HTR-8/SVneo (cell line): ENCODE results near the gene PTGES3L.
"Not testable (repeated sequence)": the region's sequence is repeated elsewhere in the genome, so short reads cannot be mapped to it uniquely, and the experiment has no call there.

Experiments used
- DNase-seq: peaks from one replicate; pipeline ENCODE4 v3.0.0; 2011; ENCODE audit warnings: low spot score, mixed read lengths; ENCODE audit not compliant: insufficient read length
- FAIRE-seq: peaks from 2 replicates; lab custom pipeline; 2011; peaks lifted over from hg19 to GRCh38; lab: Jason Lieb, UNC

The PTGES3L gene

DNA sequence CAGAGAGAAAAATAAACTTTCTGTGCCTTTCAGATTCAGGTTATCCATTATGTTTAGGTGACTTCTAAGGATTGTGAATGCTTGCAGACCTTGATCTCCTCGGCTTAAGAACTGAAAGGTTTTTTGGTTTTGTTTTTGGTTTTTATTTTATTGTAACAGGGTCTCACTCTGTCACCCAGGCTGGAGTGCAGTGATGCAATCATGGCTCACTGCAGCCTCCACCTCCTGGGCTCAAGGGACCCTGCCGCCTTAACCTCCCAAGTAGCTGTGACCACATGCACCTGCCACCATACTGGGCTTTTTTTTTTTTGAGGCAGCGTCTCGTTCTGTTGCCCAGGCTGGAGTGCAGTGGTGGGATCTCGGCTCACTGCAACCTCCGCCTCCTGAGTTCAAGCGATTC is 56.4 kb downstream of the PTGES3L start:
- DNase-seq, FAIRE-seq: not testable (repeated sequence)

DNA sequence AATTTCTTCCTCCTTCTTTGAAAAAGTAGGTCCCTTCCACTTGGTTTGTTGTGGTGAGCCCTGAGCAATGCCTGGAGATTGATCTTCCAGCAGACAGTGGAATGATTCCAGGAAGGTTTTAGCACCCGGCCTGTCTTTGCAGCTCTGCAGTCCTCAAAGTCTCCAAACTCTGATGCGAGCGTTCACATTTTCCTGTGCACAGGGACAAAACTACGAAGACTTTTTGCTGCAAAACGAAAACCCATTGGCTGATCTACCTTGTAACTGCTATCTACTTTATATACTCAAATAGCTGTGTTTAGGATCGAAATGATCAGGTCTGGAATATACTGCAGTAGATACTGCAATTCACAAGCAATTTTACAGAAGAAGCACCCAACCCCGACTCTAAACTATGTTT is 57.6 kb downstream of the PTGES3L start:
- no peak for DNase-seq

DNA sequence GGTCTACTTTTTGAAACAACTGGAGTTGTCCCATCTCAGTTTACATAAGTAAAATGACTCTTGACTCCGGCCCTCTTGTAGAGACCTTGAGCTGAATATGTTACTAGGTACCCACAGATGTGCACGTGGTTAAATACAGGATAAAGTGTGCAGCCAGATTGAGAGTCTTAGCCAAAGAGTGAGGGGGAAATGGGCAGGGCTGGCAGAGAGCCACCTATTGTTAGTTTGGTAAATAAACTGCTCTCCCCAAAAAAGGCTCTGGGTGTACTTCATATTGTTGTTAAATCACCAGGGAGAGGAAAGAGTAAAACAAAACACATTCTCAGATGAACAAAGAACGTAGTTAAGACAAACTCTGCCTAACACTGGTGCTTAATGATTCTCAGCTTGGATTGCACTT is 59.0 kb downstream of the PTGES3L start:
- DNase-seq (no peak), FAIRE-seq (no peak)

More for the DNA sequence above, 57.6 kb downstream of the PTGES3L start:
- FAIRE-seq = no peak

DNA sequence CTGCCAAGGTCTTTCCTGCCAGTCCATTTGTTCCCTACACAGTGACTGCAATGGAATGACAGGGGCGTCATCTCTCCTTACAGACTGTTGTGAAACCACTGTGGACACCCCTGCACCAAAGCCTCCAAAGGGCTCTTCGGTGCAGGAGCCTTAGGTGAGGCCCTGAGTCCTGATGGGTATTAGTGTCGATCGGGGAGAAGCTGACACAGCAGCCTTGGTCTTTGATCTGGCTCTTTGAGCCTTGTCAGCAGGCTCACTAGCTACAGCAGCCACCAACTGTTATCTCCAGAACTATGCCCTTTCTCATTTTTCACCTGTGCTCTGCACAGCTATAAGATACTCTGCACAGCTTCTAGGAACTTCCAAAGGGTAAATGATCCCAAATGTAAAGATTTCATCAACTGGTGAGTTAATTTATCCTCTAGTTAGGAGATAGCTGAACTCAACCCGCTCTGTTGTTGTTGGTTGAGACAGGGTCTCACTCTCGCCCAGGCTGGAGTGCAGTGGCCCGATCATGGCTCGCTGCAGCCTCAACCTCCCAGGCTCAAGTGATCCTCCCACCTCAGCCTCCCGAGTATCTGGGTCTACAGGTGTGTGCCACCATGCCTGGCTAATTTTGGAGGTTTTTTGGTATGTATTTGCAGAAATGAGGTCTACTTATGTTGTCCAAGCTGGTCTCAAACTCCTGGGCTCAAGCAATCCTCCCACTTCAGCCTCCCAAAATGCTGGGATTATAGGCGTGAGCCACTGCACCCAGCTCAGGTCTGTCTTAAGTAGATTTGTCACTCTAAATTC is 59.6 kb downstream of the PTGES3L start:
- FAIRE-seq (no peak), DNase-seq (no peak)

DNA sequence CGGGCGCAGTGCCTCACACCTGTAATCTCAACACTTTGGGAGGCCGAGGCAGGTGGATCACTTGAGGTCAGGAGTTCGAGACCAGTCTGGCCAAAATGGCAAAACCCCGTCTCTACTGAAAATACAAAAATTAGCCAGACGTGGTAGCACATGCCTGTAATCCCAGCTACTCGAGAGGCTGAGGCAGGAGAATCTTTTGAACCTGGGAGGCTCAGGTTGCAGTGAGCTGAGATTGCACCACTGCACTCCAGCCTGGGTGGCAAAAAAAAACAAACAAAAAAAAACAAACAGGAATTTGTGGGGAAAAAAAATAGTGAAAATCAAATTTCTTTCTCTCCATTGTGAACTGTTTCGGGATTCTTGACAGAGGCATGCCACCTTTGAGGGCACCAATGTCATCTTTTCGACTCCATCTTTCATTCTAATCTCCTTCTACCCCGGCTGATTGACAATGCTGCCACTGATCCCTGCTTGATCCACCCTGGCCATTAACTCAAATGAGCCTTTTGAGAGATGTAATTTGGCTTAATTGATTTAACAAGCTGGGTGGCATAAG is 60.3 kb downstream of the PTGES3L start:
- not testable (repeated sequence) for FAIRE-seq, DNase-seq

DNA sequence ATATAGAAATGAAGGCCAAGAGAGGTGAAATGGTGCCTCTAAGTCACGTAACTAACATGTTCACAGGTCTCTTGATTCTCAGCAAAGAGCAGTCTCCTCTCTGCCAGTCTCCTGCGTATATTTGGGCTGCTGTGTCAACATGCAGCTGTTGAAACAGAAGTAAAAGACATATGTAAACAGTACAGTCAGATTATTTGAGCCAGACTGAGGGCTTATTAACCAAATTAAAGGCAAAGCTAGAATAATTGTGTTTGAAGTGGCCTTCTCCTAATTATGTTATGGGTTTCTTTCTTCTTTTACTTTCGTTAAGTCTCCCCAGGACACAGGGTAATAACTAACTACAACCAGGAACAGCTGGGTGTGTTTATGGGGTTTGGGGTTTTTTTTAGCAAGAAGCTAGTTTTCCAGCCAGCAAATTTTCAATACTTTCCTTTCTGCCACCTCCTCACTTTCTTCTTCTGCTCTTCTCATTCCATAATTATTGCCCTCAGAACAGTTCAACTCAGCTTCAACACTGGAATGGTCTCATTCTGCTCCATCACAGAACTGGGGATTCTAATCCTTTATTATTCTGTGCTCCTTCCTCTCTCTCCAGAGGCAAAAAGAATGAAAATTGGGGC is 60.9 kb downstream of the PTGES3L start:
- FAIRE-seq (no peak), DNase-seq (no peak)
